ENCODE results near the gene NENF. TPM values are rescaled to one million over a fixed set of nuclear protein-coding genes. Genes with fewer than 3 reads are reported as not detected.

The NENF gene
- total and polyA plus RNA-seq, 10 of the 15 experiments (the other 5 are each of a cell fraction or from before 2014, with no cell fraction given): 5.1 to 83.4 (median 42.7) TPM

DNA sequence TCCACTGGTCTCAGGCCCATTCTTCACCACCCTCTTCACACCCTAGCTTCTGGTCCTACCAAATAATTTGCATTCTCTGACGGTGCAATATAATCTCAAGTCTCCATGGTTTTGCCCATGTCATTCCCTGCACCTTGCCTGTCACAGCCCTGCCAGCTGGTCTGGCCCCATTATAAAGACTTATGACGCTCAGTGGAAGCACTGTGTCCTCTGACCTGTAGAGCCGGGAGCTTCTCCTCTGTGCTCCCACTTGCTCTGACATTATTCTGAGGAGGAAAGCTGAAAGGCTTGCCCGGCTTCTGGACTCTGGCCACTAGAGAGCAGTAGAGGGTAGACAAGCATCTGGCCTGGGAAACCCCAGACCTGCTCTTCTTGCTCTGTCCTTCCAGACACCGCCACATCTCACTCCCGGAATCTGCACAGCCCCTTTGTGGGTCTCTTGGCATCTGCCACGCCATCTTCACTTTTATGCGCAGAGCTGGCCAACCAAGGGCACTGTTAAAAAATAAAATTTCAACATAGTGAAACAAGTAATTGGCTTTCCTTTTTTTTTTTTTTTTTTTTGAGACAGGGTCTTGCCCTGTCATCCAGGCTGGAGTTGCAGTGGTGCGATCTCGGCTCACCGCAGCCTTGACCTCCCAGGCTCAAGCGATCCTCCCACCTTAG lies 44.4 kb downstream of the NENF start (continued):
- TF ChIP-seq RUNX3 (IDR thresholded peaks at IDR 0.05; ENCODE audit: low read length) (peak; percentile 47), ZNF384 (IDR thresholded peaks at IDR 0.05; ENCODE audit: borderline replicate concordance, low read depth, low read length) (0 out of 2 replicates have a peak, but pooled peaks have one; percentile 41), ZBTB4 (CRISPR knock-in tag; IDR thresholded peaks at IDR 0.05) (no peak), GATAD2B (conservative IDR thresholded peaks at IDR 0.05; ENCODE audit: low read depth) (no peak), HCFC1 (IDR thresholded peaks at IDR 0.05; ENCODE audit: low read length) (no peak), CEBPB (IDR thresholded peaks at IDR 0.05; ENCODE audit: borderline replicate concordance in 1 of 2, low read depth in 2 of 2, low read length in 2 of 2) (no peak), MYB (IDR thresholded peaks at IDR 0.05; ENCODE audit: borderline replicate concordance, low read depth, low read length) (no peak), MEF2A (IDR thresholded peaks at IDR 0.05; ENCODE audit: insufficient read depth, low read depth, low read length) (no peak), BRCA1 (IDR thresholded peaks at IDR 0.05; ENCODE audit: low read depth, low read length) (no peak), TCF3 (IDR thresholded peaks at IDR 0.05; ENCODE audit: borderline replicate concordance, insufficient read depth, low read depth, low read length) (no peak), RFX5 (IDR thresholded peaks at IDR 0.05; ENCODE audit: low read depth, low read length) (no peak), ZBED1 (IDR thresholded peaks at IDR 0.05; ENCODE audit: borderline replicate concordance) (no peak)
- TF ChIP-seq, protein P1, sequence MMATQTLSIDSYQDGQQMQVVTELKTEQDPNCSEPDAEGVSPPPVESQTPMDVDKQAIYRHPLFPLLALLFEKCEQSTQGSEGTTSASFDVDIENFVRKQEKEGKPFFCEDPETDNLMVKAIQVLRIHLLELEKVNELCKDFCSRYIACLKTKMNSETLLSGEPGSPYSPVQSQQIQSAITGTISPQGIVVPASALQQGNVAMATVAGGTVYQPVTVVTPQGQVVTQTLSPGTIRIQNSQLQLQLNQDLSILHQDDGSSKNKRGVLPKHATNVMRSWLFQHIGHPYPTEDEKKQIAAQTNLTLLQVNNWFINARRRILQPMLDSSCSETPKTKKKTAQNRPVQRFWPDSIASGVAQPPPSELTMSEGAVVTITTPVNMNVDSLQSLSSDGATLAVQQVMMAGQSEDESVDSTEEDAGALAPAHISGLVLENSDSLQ (IDR thresholded peaks at IDR 0.05): no peak; the same call in 1 of the 2 replicates
- TF ChIP-seq, protein P2, sequence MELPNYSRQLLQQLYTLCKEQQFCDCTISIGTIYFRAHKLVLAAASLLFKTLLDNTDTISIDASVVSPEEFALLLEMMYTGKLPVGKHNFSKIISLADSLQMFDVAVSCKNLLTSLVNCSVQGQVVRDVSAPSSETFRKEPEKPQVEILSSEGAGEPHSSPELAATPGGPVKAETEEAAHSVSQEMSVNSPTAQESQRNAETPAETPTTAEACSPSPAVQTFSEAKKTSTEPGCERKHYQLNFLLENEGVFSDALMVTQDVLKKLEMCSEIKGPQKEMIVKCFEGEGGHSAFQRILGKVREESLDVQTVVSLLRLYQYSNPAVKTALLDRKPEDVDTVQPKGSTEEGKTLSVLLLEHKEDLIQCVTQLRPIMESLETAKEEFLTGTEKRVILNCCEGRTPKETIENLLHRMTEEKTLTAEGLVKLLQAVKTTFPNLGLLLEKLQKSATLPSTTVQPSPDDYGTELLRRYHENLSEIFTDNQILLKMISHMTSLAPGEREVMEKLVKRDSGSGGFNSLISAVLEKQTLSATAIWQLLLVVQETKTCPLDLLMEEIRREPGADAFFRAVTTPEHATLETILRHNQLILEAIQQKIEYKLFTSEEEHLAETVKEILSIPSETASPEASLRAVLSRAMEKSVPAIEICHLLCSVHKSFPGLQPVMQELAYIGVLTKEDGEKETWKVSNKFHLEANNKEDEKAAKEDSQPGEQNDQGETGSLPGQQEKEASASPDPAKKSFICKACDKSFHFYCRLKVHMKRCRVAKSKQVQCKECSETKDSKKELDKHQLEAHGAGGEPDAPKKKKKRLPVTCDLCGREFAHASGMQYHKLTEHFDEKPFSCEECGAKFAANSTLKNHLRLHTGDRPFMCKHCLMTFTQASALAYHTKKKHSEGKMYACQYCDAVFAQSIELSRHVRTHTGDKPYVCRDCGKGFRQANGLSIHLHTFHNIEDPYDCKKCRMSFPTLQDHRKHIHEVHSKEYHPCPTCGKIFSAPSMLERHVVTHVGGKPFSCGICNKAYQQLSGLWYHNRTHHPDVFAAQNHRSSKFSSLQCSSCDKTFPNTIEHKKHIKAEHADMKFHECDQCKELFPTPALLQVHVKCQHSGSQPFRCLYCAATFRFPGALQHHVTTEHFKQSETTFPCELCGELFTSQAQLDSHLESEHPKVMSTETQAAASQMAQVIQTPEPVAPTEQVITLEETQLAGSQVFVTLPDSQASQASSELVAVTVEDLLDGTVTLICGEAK (IDR thresholded peaks at IDR 0.05; ENCODE audit: borderline replicate concordance): no peak; the same call in 1 of the 2 replicates
- TF ChIP-seq, protein P3, sequence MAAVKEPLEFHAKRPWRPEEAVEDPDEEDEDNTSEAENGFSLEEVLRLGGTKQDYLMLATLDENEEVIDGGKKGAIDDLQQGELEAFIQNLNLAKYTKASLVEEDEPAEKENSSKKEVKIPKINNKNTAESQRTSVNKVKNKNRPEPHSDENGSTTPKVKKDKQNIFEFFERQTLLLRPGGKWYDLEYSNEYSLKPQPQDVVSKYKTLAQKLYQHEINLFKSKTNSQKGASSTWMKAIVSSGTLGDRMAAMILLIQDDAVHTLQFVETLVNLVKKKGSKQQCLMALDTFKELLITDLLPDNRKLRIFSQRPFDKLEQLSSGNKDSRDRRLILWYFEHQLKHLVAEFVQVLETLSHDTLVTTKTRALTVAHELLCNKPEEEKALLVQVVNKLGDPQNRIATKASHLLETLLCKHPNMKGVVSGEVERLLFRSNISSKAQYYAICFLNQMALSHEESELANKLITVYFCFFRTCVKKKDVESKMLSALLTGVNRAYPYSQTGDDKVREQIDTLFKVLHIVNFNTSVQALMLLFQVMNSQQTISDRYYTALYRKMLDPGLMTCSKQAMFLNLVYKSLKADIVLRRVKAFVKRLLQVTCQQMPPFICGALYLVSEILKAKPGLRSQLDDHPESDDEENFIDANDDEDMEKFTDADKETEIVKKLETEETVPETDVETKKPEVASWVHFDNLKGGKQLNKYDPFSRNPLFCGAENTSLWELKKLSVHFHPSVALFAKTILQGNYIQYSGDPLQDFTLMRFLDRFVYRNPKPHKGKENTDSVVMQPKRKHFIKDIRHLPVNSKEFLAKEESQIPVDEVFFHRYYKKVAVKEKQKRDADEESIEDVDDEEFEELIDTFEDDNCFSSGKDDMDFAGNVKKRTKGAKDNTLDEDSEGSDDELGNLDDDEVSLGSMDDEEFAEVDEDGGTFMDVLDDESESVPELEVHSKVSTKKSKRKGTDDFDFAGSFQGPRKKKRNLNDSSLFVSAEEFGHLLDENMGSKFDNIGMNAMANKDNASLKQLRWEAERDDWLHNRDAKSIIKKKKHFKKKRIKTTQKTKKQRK (IDR thresholded peaks at IDR 0.05; ENCODE audit: low read depth, low read length): no peak

Data from GM12878 (cell line).